ENCODE data around the gene LSAMP. TPM values are rescaled to one million over a fixed set of nuclear protein-coding genes. Genes with fewer than 3 reads are reported as not detected.
"Not testable (repeated sequence)": the region's sequence is repeated elsewhere in the genome, so short reads cannot be mapped to it uniquely, and the experiment has no call there.

The LSAMP gene
- total and polyA plus RNA-seq, 2 donors (not counting 3 experiments of a cell fraction or from before 2014, with no cell fraction given) = not detected

DNA sequence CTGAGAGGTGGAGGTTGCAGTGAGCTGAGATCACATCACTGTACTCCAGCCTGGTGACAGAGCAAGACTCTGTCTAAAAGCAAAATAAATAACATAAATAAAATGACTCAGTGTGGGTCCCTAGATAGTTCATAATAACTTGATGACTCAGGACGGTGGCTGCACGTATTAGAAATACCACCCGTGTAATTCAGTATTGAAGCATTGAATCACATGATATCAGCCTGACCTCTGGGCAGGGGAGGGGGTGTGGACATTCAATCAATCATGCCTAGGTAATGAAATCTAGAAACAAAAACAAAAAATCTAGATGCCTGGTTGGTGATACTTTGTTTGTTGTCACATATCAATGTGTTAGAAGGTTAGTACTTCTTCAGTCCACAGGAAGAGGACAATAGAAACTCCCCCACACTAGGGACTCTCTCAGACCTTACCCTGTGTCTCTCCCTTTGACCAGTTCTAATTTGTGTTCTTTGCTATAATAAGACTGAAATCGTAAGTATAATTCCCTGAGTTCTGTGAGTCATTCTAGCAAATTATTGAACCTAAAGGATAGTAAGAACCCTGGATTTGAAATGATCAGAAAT is 644.7 kb downstream of the LSAMP start:
- Histone ChIP-seq H4K20me1 (replicated peaks; ENCODE audit: control insufficient read depth, extremely low read depth, insufficient read depth, low read length) (no peaks in the 10 kb centered on the region), H3K9me1 (replicated peaks; ENCODE audit: control insufficient read depth, extremely low read depth, insufficient read depth, low read length) (no peaks in the 10 kb centered on the region), H3K27me3 (ENCODE audit: control insufficient read depth in 2 of 2, insufficient read depth in 2 of 2, low read length in 2 of 2) (no peaks in the 10 kb centered on the region), H3K9me3 (replicated peaks; ENCODE audit: control insufficient read depth, insufficient read depth, low read length) (no peaks in the 10 kb centered on the region), H3K36me3 (ENCODE audit: control insufficient read depth in 2 of 2, extremely low read depth in 1 of 2, insufficient read depth in 2 of 2, low read length in 2 of 2) (no peaks in the 10 kb centered on the region), H3K27ac (ENCODE audit: insufficient read depth, low read depth, low read length) (no peak overlapping the region), H2AFZ (ENCODE audit: low read depth, low read length) (peak overlapping the region; percentile 30), H3K9ac (replicated peaks; ENCODE audit: extremely low read depth, insufficient read depth, low read length) (no peak overlapping the region), H3K4me2 (ENCODE audit: insufficient read depth, low read length) (no peak overlapping the region), H3K4me3 (replicated peaks in 1 of 3; ENCODE audit: insufficient read depth in 1 of 3, low read depth in 1 of 3, low read length in 3 of 3) (no peak overlapping the region), H3K79me2 (ENCODE audit: control insufficient read depth, insufficient read depth, low read length) (no peaks in the 10 kb centered on the region), H3K4me1 (ENCODE audit: control insufficient read depth, extremely low read depth, insufficient read depth, low read length) (peaks cover 4% of the 10 kb centered on the region)
- BruUV-seq (replicated peaks) = no TSS peak
- dilution Hi-C loops (cut with MboI; ENCODE audit: extremely low pct_ligation_motif_present, low sequenced_read_pairs) = no loop called here
- intact Hi-C loops (cut with micrococcal nuclease) = no loop called here
- no peak for FAIRE-seq
- ChIA-PET CTCF (no interaction called here), POLR2A (interaction anchor here (0.7 kb wide), 1 partner anchor 31 kb away, joined by 6 read pairs; no protein-coding TSS in a partner anchor)
- no peak for DNase-seq (ENCODE audit: low read depth, low spot score)
- TF ChIP-seq GATA2 (IDR thresholded peaks at IDR 0.05; ENCODE audit: insufficient read depth, insufficient read length, low read depth, low read length) (no peak), JUN (IDR thresholded peaks at IDR 0.05; ENCODE audit: borderline replicate concordance, insufficient read depth, insufficient read length, low read depth) (no peak), FOS (IDR thresholded peaks at IDR 0.05; ENCODE audit: borderline replicate concordance, insufficient read depth, low read length) (no peak), EZH2 (IDR thresholded peaks at IDR 0.05; ENCODE audit: borderline replicate concordance, low read depth, low read length, severe bottlenecking) (no peak), MYC (IDR thresholded peaks at IDR 0.05; ENCODE audit: low read depth, low read length) (no peak), POLR2AphosphoS5 (IDR thresholded peaks at IDR 0.05; ENCODE audit: insufficient read depth, low read depth, low read length) (no peak), POLR2A (IDR thresholded peaks at IDR 0.05; ENCODE audit: low read depth, low read length) (no peak)
- TF ChIP-seq, protein P1, sequence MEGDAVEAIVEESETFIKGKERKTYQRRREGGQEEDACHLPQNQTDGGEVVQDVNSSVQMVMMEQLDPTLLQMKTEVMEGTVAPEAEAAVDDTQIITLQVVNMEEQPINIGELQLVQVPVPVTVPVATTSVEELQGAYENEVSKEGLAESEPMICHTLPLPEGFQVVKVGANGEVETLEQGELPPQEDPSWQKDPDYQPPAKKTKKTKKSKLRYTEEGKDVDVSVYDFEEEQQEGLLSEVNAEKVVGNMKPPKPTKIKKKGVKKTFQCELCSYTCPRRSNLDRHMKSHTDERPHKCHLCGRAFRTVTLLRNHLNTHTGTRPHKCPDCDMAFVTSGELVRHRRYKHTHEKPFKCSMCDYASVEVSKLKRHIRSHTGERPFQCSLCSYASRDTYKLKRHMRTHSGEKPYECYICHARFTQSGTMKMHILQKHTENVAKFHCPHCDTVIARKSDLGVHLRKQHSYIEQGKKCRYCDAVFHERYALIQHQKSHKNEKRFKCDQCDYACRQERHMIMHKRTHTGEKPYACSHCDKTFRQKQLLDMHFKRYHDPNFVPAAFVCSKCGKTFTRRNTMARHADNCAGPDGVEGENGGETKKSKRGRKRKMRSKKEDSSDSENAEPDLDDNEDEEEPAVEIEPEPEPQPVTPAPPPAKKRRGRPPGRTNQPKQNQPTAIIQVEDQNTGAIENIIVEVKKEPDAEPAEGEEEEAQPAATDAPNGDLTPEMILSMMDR (IDR thresholded peaks at IDR 0.05; ENCODE audit: extremely low read depth in 1 of 2, insufficient read depth in 1 of 2, low read depth in 1 of 2, low read length in 2 of 2) = no peak
- TF ChIP-seq, protein P2, sequence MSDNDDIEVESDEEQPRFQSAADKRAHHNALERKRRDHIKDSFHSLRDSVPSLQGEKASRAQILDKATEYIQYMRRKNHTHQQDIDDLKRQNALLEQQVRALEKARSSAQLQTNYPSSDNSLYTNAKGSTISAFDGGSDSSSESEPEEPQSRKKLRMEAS (IDR thresholded peaks at IDR 0.05; ENCODE audit: insufficient read depth, insufficient read length) = no peak

DNA sequence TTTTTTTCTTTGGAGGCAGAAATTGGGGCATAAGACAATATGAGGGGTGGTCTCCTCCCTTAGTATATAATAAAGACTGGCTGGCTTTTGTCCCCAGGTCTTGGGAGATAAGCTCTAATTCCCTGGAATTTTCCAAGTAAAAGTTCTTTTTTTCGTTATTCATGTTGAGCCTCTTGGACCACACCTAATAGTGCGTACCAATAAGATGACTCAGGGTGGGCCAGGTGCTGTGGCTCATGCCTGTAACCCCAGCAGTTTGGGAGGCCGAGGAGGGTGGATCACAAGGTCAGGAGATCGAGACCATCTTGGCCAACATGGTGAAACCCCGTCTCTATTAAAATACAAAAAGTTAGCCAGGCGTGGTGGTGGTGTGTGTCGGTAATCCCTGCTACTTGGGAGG is 645.2 kb downstream of the LSAMP start:
- H2AFZ ChIP-seq (ENCODE audit: low read depth, low read length); H3K36me3 ChIP-seq (ENCODE audit: control insufficient read depth in 2 of 2, extremely low read depth in 1 of 2, insufficient read depth in 2 of 2, low read length in 2 of 2); POLR2A ChIA-PET; H3K27ac ChIP-seq (ENCODE audit: insufficient read depth, low read depth, low read length); FAIRE-seq; H3K9ac ChIP-seq (replicated peaks; ENCODE audit: extremely low read depth, insufficient read depth, low read length); BruUV-seq (replicated peaks); H3K27me3 ChIP-seq (ENCODE audit: control insufficient read depth in 2 of 2, insufficient read depth in 2 of 2, low read length in 2 of 2); H3K9me1 ChIP-seq (replicated peaks; ENCODE audit: control insufficient read depth, extremely low read depth, insufficient read depth, low read length); H3K4me3 ChIP-seq (replicated peaks in 1 of 3; ENCODE audit: insufficient read depth in 1 of 3, low read depth in 1 of 3, low read length in 3 of 3); H3K79me2 ChIP-seq (ENCODE audit: control insufficient read depth, insufficient read depth, low read length); H3K4me2 ChIP-seq (ENCODE audit: insufficient read depth, low read length); intact Hi-C loops (cut with micrococcal nuclease); H3K4me1 ChIP-seq (ENCODE audit: control insufficient read depth, extremely low read depth, insufficient read depth, low read length); dilution Hi-C loops (cut with MboI; ENCODE audit: extremely low pct_ligation_motif_present, low sequenced_read_pairs); DNase-seq (ENCODE audit: low read depth, low spot score); H3K9me3 ChIP-seq (replicated peaks; ENCODE audit: control insufficient read depth, insufficient read depth, low read length); CTCF ChIA-PET; H4K20me1 ChIP-seq (replicated peaks; ENCODE audit: control insufficient read depth, extremely low read depth, insufficient read depth, low read length): not testable (repeated sequence)
